Endothelial cell of umbilical vein (primary cell): ENCODE data around the gene CD55.

Source experiments
- EZH2 ChIP-seq: IDR thresholded peaks from 2 replicates; pipeline ENCODE4 v1.6.1; 2012; ENCODE audit warnings: borderline replicate concordance, low read depth, mild to moderate bottlenecking, moderate library complexity, low read length, inconsistent platforms; ENCODE audit not compliant: severe bottlenecking
- FOS ChIP-seq: IDR thresholded peaks from 2 replicates; pipeline ENCODE4 v1.6.1; 2011; ENCODE audit warnings: mild to moderate bottlenecking, low read length, moderate library complexity, borderline replicate concordance; ENCODE audit not compliant: insufficient read depth
- POLR2A ChIP-seq: IDR thresholded peaks from 2 replicates; pipeline ENCODE4 v1.6.1; 2012; ENCODE audit warnings: low read depth, mild to moderate bottlenecking, control low read depth, low read length
- POLR2AphosphoS5 ChIP-seq: IDR thresholded peaks from 2 replicates; pipeline ENCODE4 v1.6.1; 2012; ENCODE audit warnings: low read depth, mild to moderate bottlenecking, control low read depth, low read length, moderate library complexity; ENCODE audit not compliant: insufficient read depth
- TF ChIP-seq, protein P1 (sequence below), 2 donors: IDR thresholded peaks; 1 replicate in 1 of 2; 2 replicates in 1 of 2; pipeline ENCODE4 v1.5.1; 2011; ENCODE audit warnings: low read length in 2 of 2, mild to moderate bottlenecking in 2 of 2, moderate library complexity in 2 of 2, control low read depth in 1 of 2, inconsistent platforms in 1 of 2, low read depth in 1 of 2; ENCODE audit not compliant: insufficient read depth in 1 of 2; ENCODE audit errors: extremely low read depth in 1 of 2
- TF ChIP-seq, protein P2 (sequence below): IDR thresholded peaks from 2 replicates; pipeline ENCODE4 v1.6.1; 2011; ENCODE audit not compliant: insufficient read depth, insufficient read length

DNA sequence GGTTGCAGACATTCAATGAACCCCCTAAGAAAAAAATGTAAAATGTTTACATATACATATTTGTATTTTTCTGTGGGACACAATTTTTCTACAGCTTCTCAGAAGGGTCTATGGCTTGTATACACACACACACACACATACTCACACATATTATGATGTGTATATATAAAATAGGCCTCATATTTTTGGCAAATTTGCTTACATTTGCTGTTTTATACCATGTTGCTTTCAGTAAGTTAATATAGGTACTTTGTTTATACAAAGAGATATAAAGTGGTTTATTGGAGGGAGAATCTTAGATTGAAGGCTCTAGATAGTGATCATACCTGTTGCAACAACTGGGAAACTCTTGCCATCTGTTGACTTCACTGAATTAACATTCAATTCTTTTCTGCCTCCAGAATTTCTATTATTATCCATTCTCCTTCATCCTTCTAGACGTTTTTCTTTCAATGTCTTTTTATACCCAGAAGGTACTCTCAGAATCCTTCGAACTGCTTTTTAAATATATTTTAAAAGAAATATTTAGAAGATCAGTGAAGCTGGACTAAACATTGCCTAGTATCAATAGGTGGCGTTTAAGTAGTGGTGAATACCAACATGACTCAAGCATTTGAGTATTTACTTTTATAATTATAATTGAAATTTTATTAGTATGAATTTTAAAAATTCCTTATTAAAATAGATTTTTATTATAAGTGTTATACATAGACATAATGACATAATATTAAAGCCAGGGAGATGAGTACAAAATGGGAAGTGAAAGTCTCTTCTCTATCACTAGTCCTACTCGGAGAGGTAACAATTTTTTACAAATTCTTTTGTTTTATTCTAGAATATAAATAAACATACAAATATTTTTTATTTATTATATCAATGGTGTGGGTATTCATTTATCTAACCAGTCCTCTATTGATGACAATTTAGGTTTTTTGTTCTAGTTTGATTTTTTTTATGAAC lies 10.2 kb downstream of the CD55 start:
- TF ChIP-seq, protein P1, sequence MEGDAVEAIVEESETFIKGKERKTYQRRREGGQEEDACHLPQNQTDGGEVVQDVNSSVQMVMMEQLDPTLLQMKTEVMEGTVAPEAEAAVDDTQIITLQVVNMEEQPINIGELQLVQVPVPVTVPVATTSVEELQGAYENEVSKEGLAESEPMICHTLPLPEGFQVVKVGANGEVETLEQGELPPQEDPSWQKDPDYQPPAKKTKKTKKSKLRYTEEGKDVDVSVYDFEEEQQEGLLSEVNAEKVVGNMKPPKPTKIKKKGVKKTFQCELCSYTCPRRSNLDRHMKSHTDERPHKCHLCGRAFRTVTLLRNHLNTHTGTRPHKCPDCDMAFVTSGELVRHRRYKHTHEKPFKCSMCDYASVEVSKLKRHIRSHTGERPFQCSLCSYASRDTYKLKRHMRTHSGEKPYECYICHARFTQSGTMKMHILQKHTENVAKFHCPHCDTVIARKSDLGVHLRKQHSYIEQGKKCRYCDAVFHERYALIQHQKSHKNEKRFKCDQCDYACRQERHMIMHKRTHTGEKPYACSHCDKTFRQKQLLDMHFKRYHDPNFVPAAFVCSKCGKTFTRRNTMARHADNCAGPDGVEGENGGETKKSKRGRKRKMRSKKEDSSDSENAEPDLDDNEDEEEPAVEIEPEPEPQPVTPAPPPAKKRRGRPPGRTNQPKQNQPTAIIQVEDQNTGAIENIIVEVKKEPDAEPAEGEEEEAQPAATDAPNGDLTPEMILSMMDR (IDR thresholded peaks at IDR 0.05; ENCODE audit: extremely low read depth in 1 of 2, insufficient read depth in 1 of 2, low read depth in 1 of 2, low read length in 2 of 2): no peak
- TF ChIP-seq, protein P2, sequence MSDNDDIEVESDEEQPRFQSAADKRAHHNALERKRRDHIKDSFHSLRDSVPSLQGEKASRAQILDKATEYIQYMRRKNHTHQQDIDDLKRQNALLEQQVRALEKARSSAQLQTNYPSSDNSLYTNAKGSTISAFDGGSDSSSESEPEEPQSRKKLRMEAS: no peak
- TF ChIP-seq EZH2 (no peak), POLR2A (no peak), POLR2AphosphoS5 (no peak), FOS (no peak)
